Astrocyte (in vitro differentiated cells and primary cell): ENCODE results near the gene SYCE3. TPM values are rescaled to one million over a fixed set of nuclear protein-coding genes. Genes with fewer than 3 reads are reported as not detected.

Source experiments
- DNase-seq: peaks from one replicate; pipeline ENCODE4 v3.0.0-alpha.2; 2010; ENCODE audit warnings: low read depth
- FAIRE-seq: peaks from 2 replicates; lab custom pipeline; 2011; peaks lifted over from hg19 to GRCh38; lab: Jason Lieb, UNC
- H2AFZ ChIP-seq: 2 replicates; pipeline ENCODE4 v1.6.0; 2012; ENCODE audit warnings: low read depth, low read length, inconsistent platforms
- H3K27ac ChIP-seq: 2 replicates; pipeline ENCODE4 v1.5.1; 2011; ENCODE audit warnings: low read depth, low read length, inconsistent platforms
- H3K27me3 ChIP-seq: 2 replicates; pipeline ENCODE4 v1.6.0; 2011; ENCODE audit warnings: low read length, inconsistent platforms; ENCODE audit not compliant: insufficient read depth
- H3K36me3 ChIP-seq: 2 replicates; pipeline ENCODE4 v1.5.1; 2011; ENCODE audit warnings: low read length, inconsistent platforms; ENCODE audit not compliant: insufficient read depth
- H3K4me1 ChIP-seq: 2 replicates; pipeline ENCODE4 v1.5.1; 2011; ENCODE audit warnings: low read length, inconsistent platforms; ENCODE audit not compliant: insufficient read depth
- H3K4me2 ChIP-seq: 2 replicates; pipeline ENCODE4 v1.6.0; 2012; ENCODE audit warnings: low read length, inconsistent platforms
- H3K4me3 ChIP-seq: 2 replicates; pipeline ENCODE4 v1.5.1; 2011; ENCODE audit warnings: low read depth, mild to moderate bottlenecking, low read length, inconsistent platforms; ENCODE audit not compliant: insufficient read depth
- H3K79me2 ChIP-seq: 2 replicates; pipeline ENCODE4 v1.6.0; 2012; ENCODE audit warnings: mild to moderate bottlenecking, low read length, inconsistent platforms; ENCODE audit not compliant: insufficient read depth
- H3K9ac ChIP-seq: 2 replicates; pipeline ENCODE4 v1.6.0; 2012; ENCODE audit warnings: mild to moderate bottlenecking, low read length, inconsistent platforms
- H3K9me3 ChIP-seq: 2 replicates; pipeline ENCODE4 v1.5.1; 2012; ENCODE audit warnings: low read depth, mild to moderate bottlenecking, low read length, inconsistent platforms; ENCODE audit not compliant: insufficient read depth
- H4K20me1 ChIP-seq: 2 replicates; pipeline ENCODE4 v1.6.0; 2012; ENCODE audit warnings: low read length, inconsistent platforms; ENCODE audit not compliant: insufficient read depth
- H3K27ac Mint-ChIP-seq: one replicate; pipeline ENCODE4 v1.8.0; 2021; ENCODE audit warnings: mild to moderate bottlenecking, mixed read lengths; ENCODE audit not compliant: unreplicated experiment
- H3K27me3 Mint-ChIP-seq: one replicate; pipeline ENCODE4 v1.8.0; 2021; ENCODE audit warnings: low read depth, mixed read lengths; ENCODE audit not compliant: unreplicated experiment
- H3K36me3 Mint-ChIP-seq: one replicate; pipeline ENCODE4 v1.8.0; 2021; ENCODE audit warnings: low read depth, mixed read lengths; ENCODE audit not compliant: unreplicated experiment
- H3K4me1 Mint-ChIP-seq: one replicate; pipeline ENCODE4 v1.8.0; 2021; ENCODE audit warnings: low read depth, mixed read lengths; ENCODE audit not compliant: unreplicated experiment
- H3K4me3 Mint-ChIP-seq: one replicate; pipeline ENCODE4 v1.8.0; 2021; ENCODE audit warnings: mild to moderate bottlenecking, moderate library complexity, mixed read lengths; ENCODE audit not compliant: unreplicated experiment
- H3K9me3 Mint-ChIP-seq: one replicate; pipeline ENCODE4 v1.8.0; 2021; ENCODE audit warnings: mild to moderate bottlenecking, mixed read lengths; ENCODE audit not compliant: unreplicated experiment
- CTCF ChIP-seq: IDR thresholded peaks from 2 replicates; pipeline ENCODE4 v1.5.1; 2011; ENCODE audit warnings: low read depth, mild to moderate bottlenecking, inconsistent platforms, low read length, moderate library complexity; ENCODE audit not compliant: insufficient read depth
- EZH2 ChIP-seq: IDR thresholded peaks from 2 replicates; pipeline ENCODE4 v1.6.1; 2012; ENCODE audit warnings: mild to moderate bottlenecking, low read length, inconsistent platforms; ENCODE audit not compliant: insufficient read depth
- total RNA-seq: library from RNA; stranded (reverse); gene quantifications from 2 replicates; pipeline ENCODE4 v1.2.1, GENCODE V29; 2021

The SYCE3 gene
- total RNA-seq, 1 donor from 2014 or later, result not detected

- no peak overlapping the region for H3K27ac ChIP-seq
- peaks cover 1% of the 10 kb centered on the region for H3K9me3 Mint-ChIP-seq
- H3K27ac Mint-ChIP-seq, result peak overlapping the region; percentile 76
- no peak overlapping the region for H3K9ac ChIP-seq
- H3K9me3 ChIP-seq, result no peaks in the 10 kb centered on the region
- peaks cover 40% of the 10 kb centered on the region for H3K27me3 Mint-ChIP-seq
- no peak overlapping the region for H2AFZ ChIP-seq
- no peaks in the 10 kb centered on the region for H3K79me2 ChIP-seq
- no peaks in the 10 kb centered on the region for H4K20me1 ChIP-seq
- H3K4me1 Mint-ChIP-seq, result peaks cover 5% of the 10 kb centered on the region
- TF ChIP-seq CTCF (no peak), EZH2 (no peak)
- H3K27me3 ChIP-seq, result peaks cover 26% of the 10 kb centered on the region
- H3K4me2 ChIP-seq, result no peak overlapping the region
- no peaks in the 10 kb centered on the region for H3K36me3 ChIP-seq
- H3K36me3 Mint-ChIP-seq, result peaks cover 6% of the 10 kb centered on the region
- H3K4me1 ChIP-seq, result peaks cover 4% of the 10 kb centered on the region
- DNase-seq, result no peak
- no peak for FAIRE-seq
- H3K4me3 ChIP-seq, result no peak overlapping the region
- peak overlapping the region; percentile 75 for H3K4me3 Mint-ChIP-seq
These were observed 1.0 kb downstream of the SYCE3 start for GRCh38 chr22:50561401-50562358.

GRCh38 chr22:50560034-50560433 is 2.7 kb downstream of the SYCE3 start:
- peaks cover 4% of the 10 kb centered on the region for H3K4me1 ChIP-seq
- H3K4me2 ChIP-seq, result no peak overlapping the region
- Mint-ChIP-seq H3K36me3 (no peaks in the 10 kb centered on the region), H3K4me3 (no peak overlapping the region), H3K27ac (no peak overlapping the region), H3K4me1 (peaks cover 5% of the 10 kb centered on the region), H3K9me3 (no peaks in the 10 kb centered on the region), H3K27me3 (peaks cover 47% of the 10 kb centered on the region)
- no peak overlapping the region for H3K4me3 ChIP-seq
- DNase-seq (no peak), FAIRE-seq (no peak)
- peaks cover 31% of the 10 kb centered on the region for H3K27me3 ChIP-seq
- no peak overlapping the region for H2AFZ ChIP-seq
- H3K9me3 ChIP-seq, result no peaks in the 10 kb centered on the region
- TF ChIP-seq CTCF (no peak), EZH2 (no peak)
- no peak overlapping the region for H3K27ac ChIP-seq
- no peaks in the 10 kb centered on the region for H4K20me1 ChIP-seq
- no peaks in the 10 kb centered on the region for H3K79me2 ChIP-seq
- H3K36me3 ChIP-seq, result no peaks in the 10 kb centered on the region
- H3K9ac ChIP-seq, result no peak overlapping the region

GRCh38 chr22:50556703-50557102 is 6.0 kb downstream of the SYCE3 start:
- Histone ChIP-seq H3K9me3 (no peaks in the 10 kb centered on the region), H3K4me2 (no peak overlapping the region), H3K36me3 (no peaks in the 10 kb centered on the region), H3K4me1 (no peaks in the 10 kb centered on the region), H3K27me3 (peaks cover 29% of the 10 kb centered on the region), H3K79me2 (no peaks in the 10 kb centered on the region), H3K9ac (no peak overlapping the region), H3K27ac (no peak overlapping the region), H3K4me3 (no peak overlapping the region), H2AFZ (no peak overlapping the region), H4K20me1 (no peaks in the 10 kb centered on the region)
- H3K27ac Mint-ChIP-seq, result no peak overlapping the region
- no peaks in the 10 kb centered on the region for H3K36me3 Mint-ChIP-seq
- H3K9me3 Mint-ChIP-seq, result no peaks in the 10 kb centered on the region
- H3K4me3 Mint-ChIP-seq, result no peak overlapping the region
- DNase-seq (no peak), FAIRE-seq (no peak)
- peaks cover 5% of the 10 kb centered on the region for H3K4me1 Mint-ChIP-seq
- TF ChIP-seq EZH2 (no peak), CTCF (no peak)
- peaks cover 35% of the 10 kb centered on the region for H3K27me3 Mint-ChIP-seq
